Neural progenitor cell (in vitro differentiated cells): Measurements from ENCODE around the gene FSCB. TPM values are rescaled to one million over a fixed set of nuclear protein-coding genes. Genes with fewer than 3 reads are reported as not detected.

Source experiments
- DNase-seq: peaks from one replicate; pipeline ENCODE4 v3.0.0-alpha.2; 2016; ENCODE audit warnings: low spot score
- H2AFZ ChIP-seq: fragments of 200-600 bp; sonication (generic); replicated peaks from 2 replicates; pipeline ENCODE4 v1.6.1; 2016; ENCODE audit warnings: antibody characterized with exemption
- H3F3A ChIP-seq: fragments of 200-600 bp; sonication (generic); 2 replicates; pipeline ENCODE4 v1.6.1; 2016; ENCODE audit warnings: antibody characterized with exemption, low read depth
- H3K27ac ChIP-seq: fragments of 200-600 bp; sonication (generic); 2 replicates; pipeline ENCODE4 v1.5.1; 2016; ENCODE audit warnings: mild to moderate bottlenecking
- H3K27me3 ChIP-seq: fragments of 200-600 bp; sonication (generic); 2 replicates; pipeline ENCODE4 v1.6.1; 2016; ENCODE audit warnings: mild to moderate bottlenecking, moderate library complexity
- H3K36me3 ChIP-seq: fragments of 200-600 bp; sonication (generic); 2 replicates; pipeline ENCODE4 v1.5.1; 2016
- H3K4me1 ChIP-seq: fragments of 200-600 bp; sonication (generic); 2 replicates; pipeline ENCODE4 v1.6.1; 2016; ENCODE audit warnings: mixed run types
- H3K4me2 ChIP-seq: fragments of 200-600 bp; sonication (generic); 2 replicates; pipeline ENCODE4 v1.6.1; 2016
- H3K4me3 ChIP-seq: fragments of 200-600 bp; sonication (generic); 2 replicates; pipeline ENCODE4 v1.5.1; 2016
- H3K79me2 ChIP-seq: fragments of 200-600 bp; sonication (generic); 2 replicates; pipeline ENCODE4 v1.6.1; 2016; ENCODE audit warnings: low read depth
- H3K9ac ChIP-seq: fragments of 200-600 bp; sonication (generic); 2 replicates; pipeline ENCODE4 v1.6.1; 2016
- H3K9me3 ChIP-seq: fragments of 200-600 bp; sonication (generic); 2 replicates; pipeline ENCODE4 v1.5.1; 2016; ENCODE audit warnings: low read depth
- H4K20me1 ChIP-seq: fragments of 200-600 bp; sonication (generic); 2 replicates; pipeline ENCODE4 v1.6.1; 2016; ENCODE audit warnings: low read depth
- H3K27ac Mint-ChIP-seq: 3 replicates; pipeline ENCODE4 v1.8.0; 2021; ENCODE audit warnings: mixed read lengths
- H3K27me3 Mint-ChIP-seq: 2 replicates; pipeline ENCODE4 v1.8.0; 2022; ENCODE audit warnings: low read depth, mild to moderate bottlenecking, inconsistent platforms, moderate library complexity, mixed read lengths; ENCODE audit not compliant: insufficient read depth
- H3K36me3 Mint-ChIP-seq: 3 replicates; pipeline ENCODE4 v1.8.0; 2021; ENCODE audit warnings: mixed read lengths
- H3K4me1 Mint-ChIP-seq: 3 replicates; pipeline ENCODE4 v1.8.0; 2021; ENCODE audit warnings: mixed read lengths
- H3K4me3 Mint-ChIP-seq: 3 replicates; pipeline ENCODE4 v1.8.0; 2021; ENCODE audit warnings: mild to moderate bottlenecking, moderate library complexity, mixed read lengths
- H3K9me3 Mint-ChIP-seq: 3 replicates; pipeline ENCODE4 v1.8.0; 2020; ENCODE audit warnings: mixed read lengths
- EZH2 ChIP-seq: fragments of 200-600 bp; sonication (generic); IDR thresholded peaks from 2 replicates; pipeline ENCODE4 v1.6.1; 2017; ENCODE audit warnings: antibody characterized with exemption, mild to moderate bottlenecking, moderate library complexity
- EZH2phosphoT487 ChIP-seq: fragments of 200-600 bp; sonication (generic); IDR thresholded peaks from 2 replicates; pipeline ENCODE4 v1.6.1; 2017; ENCODE audit warnings: antibody characterized with exemption
- total RNA-seq: library from RNA; depleted of rRNA; stranded (reverse); fragments of >200 nt; gene quantifications from 2 replicates; pipeline ENCODE4 v1.2.3, GENCODE V29; 2015; ENCODE audit warnings: low replicate concordance
- TF ChIP-seq, protein P1 (sequence below): fragments of 200-600 bp; sonication (generic); IDR thresholded peaks from 2 replicates; pipeline ENCODE4 v1.5.1; 2017; ENCODE audit warnings: antibody characterized with exemption, mild to moderate bottlenecking

The FSCB gene
- total RNA-seq, 1 donor from 2014 or later, result not detected

DNA sequence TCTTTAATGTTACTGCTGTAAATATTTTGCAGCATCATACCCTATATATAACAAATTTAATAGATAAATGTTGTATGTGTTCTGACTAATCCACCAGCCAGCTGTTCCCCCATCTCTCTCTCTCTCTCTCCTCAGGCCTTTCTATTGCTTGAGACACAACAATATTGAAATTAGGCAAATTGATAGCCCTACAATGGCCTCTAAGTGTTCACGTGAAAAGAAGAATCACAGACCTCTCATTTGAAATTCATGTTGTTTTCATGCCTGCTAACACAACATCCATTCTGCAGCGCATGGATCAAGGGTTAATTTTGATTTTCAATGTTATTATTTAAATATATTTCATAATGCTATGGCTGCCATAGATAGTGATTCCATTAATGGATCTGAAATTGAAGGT is 1.8 kb upstream of the FSCB start:
- DNase-seq, result no peak
- no peaks in the 10 kb centered on the region for H3K79me2 ChIP-seq
- H3K4me1 ChIP-seq, result no peaks in the 10 kb centered on the region
- no peaks in the 10 kb centered on the region for H4K20me1 ChIP-seq
- H3K4me3 Mint-ChIP-seq, result no peak overlapping the region
- TF ChIP-seq EZH2, result no peak
- TF ChIP-seq EZH2phosphoT487, result no peak
- TF ChIP-seq, protein P1, sequence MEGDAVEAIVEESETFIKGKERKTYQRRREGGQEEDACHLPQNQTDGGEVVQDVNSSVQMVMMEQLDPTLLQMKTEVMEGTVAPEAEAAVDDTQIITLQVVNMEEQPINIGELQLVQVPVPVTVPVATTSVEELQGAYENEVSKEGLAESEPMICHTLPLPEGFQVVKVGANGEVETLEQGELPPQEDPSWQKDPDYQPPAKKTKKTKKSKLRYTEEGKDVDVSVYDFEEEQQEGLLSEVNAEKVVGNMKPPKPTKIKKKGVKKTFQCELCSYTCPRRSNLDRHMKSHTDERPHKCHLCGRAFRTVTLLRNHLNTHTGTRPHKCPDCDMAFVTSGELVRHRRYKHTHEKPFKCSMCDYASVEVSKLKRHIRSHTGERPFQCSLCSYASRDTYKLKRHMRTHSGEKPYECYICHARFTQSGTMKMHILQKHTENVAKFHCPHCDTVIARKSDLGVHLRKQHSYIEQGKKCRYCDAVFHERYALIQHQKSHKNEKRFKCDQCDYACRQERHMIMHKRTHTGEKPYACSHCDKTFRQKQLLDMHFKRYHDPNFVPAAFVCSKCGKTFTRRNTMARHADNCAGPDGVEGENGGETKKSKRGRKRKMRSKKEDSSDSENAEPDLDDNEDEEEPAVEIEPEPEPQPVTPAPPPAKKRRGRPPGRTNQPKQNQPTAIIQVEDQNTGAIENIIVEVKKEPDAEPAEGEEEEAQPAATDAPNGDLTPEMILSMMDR, result no peak
- no peaks in the 10 kb centered on the region for H3K9me3 Mint-ChIP-seq
- H3K27ac ChIP-seq, result no peak overlapping the region
- peaks cover 2% of the 10 kb centered on the region for H3K27me3 Mint-ChIP-seq
- H3K9ac ChIP-seq, result no peak overlapping the region
- no peaks in the 10 kb centered on the region for H3K4me1 Mint-ChIP-seq
- H3K27ac Mint-ChIP-seq, result no peak overlapping the region
- no peaks in the 10 kb centered on the region for H3K36me3 ChIP-seq
- no peak overlapping the region for H3K4me3 ChIP-seq
- no peak overlapping the region for H2AFZ ChIP-seq
- H3K9me3 ChIP-seq, result no peaks in the 10 kb centered on the region
- no peaks in the 10 kb centered on the region for H3K27me3 ChIP-seq
- H3K36me3 Mint-ChIP-seq, result no peaks in the 10 kb centered on the region
- no peaks in the 10 kb centered on the region for H3F3A ChIP-seq
- H3K4me2 ChIP-seq, result no peak overlapping the region

- Mint-ChIP-seq H3K36me3 (no peaks in the 10 kb centered on the region), H3K4me3 (no peak overlapping the region), H3K27me3 (no peaks in the 10 kb centered on the region), H3K27ac (no peak overlapping the region), H3K9me3 (no peaks in the 10 kb centered on the region), H3K4me1 (no peaks in the 10 kb centered on the region)
- H3K9me3 ChIP-seq, result no peaks in the 10 kb centered on the region
- no peak overlapping the region for H3K4me3 ChIP-seq
- no peak overlapping the region for H3K4me2 ChIP-seq
- no peak overlapping the region for H2AFZ ChIP-seq
- no peaks in the 10 kb centered on the region for H3K79me2 ChIP-seq
- H3K9ac ChIP-seq, result no peak overlapping the region
- TF ChIP-seq, protein P1, result peak; percentile 22
- TF ChIP-seq EZH2phosphoT487, result no peak
- no peaks in the 10 kb centered on the region for H3K36me3 ChIP-seq
- no peaks in the 10 kb centered on the region for H3K27me3 ChIP-seq
- no peaks in the 10 kb centered on the region for H4K20me1 ChIP-seq
- H3K27ac ChIP-seq, result no peak overlapping the region
- H3F3A ChIP-seq, result no peaks in the 10 kb centered on the region
- no peaks in the 10 kb centered on the region for H3K4me1 ChIP-seq
- no peak for DNase-seq
Measured at GRCh38 chr14:44505588-44505987, 1.5 kb downstream of the FSCB start.

- Histone ChIP-seq H3K9ac (no peak overlapping the region), H3K9me3 (no peaks in the 10 kb centered on the region), H4K20me1 (no peaks in the 10 kb centered on the region), H3K27ac (no peak overlapping the region), H2AFZ (no peak overlapping the region), H3K4me3 (no peak overlapping the region), H3K27me3 (no peaks in the 10 kb centered on the region), H3K79me2 (no peaks in the 10 kb centered on the region), H3K4me1 (no peaks in the 10 kb centered on the region), H3K4me2 (no peak overlapping the region), H3K36me3 (no peaks in the 10 kb centered on the region), H3F3A (no peaks in the 10 kb centered on the region)
- DNase-seq, result no peak
- no peaks in the 10 kb centered on the region for H3K27me3 Mint-ChIP-seq
- no peaks in the 10 kb centered on the region for H3K4me1 Mint-ChIP-seq
- no peak overlapping the region for H3K27ac Mint-ChIP-seq
- TF ChIP-seq, protein P1, result no peak
- H3K9me3 Mint-ChIP-seq, result no peaks in the 10 kb centered on the region
- H3K36me3 Mint-ChIP-seq, result no peaks in the 10 kb centered on the region
- H3K4me3 Mint-ChIP-seq, result no peak overlapping the region
Measured at GRCh38 chr14:44497148-44497547, 9.9 kb downstream of the FSCB start.

DNA sequence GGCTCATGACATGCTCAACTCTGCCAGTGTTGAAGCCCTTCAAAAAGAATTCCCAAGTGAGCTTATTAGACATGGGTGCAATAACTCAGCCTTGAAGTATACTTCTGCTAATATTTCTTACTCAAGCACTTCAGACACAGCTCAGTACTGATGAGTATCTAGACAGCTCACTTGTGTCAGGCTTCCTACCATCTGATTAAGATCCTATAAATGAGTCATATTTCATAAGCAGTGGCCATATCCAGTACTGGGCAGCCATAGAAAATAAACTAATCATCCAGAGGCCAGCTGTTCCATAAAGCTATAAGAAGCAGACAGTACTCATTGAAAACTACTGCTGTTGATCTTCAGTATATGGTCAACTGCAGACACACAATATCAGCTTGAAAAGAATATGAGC is 12.9 kb downstream of the FSCB start:
- TF ChIP-seq EZH2phosphoT487 (no peak), EZH2 (no peak)
- TF ChIP-seq, protein P1, result no peak
- Mint-ChIP-seq H3K4me3 (no peak overlapping the region), H3K27me3 (no peaks in the 10 kb centered on the region), H3K36me3 (no peaks in the 10 kb centered on the region), H3K27ac (no peak overlapping the region), H3K4me1 (no peaks in the 10 kb centered on the region), H3K9me3 (no peaks in the 10 kb centered on the region)
- Histone ChIP-seq H3K27ac (no peak overlapping the region), H3F3A (no peaks in the 10 kb centered on the region), H3K27me3 (no peaks in the 10 kb centered on the region), H3K79me2 (no peaks in the 10 kb centered on the region), H3K4me2 (no peak overlapping the region), H3K9ac (no peak overlapping the region), H3K4me1 (no peaks in the 10 kb centered on the region), H4K20me1 (no peaks in the 10 kb centered on the region), H3K9me3 (no peaks in the 10 kb centered on the region), H3K36me3 (no peaks in the 10 kb centered on the region), H3K4me3 (no peak overlapping the region), H2AFZ (no peak overlapping the region)
- DNase-seq, result no peak
